Glutamatergic neuron (in vitro differentiated cells): ENCODE results near the gene ABHD4. TPM values are rescaled to one million over a fixed set of nuclear protein-coding genes. Genes with fewer than 3 reads are reported as not detected.
"Not testable (repeated sequence)": the region's sequence is repeated elsewhere in the genome, so short reads cannot be mapped to it uniquely, and the experiment has no call there.

ENCODE experiments used
- DNase-seq: peaks from one replicate; pipeline ENCODE4 v3.0.0; 2022
- H3K27ac Mint-ChIP-seq: one replicate; pipeline ENCODE4 v1.8.0; 2020; ENCODE audit warnings: mild to moderate bottlenecking, mixed read lengths, inconsistent platforms; ENCODE audit not compliant: unreplicated experiment
- H3K27me3 Mint-ChIP-seq: one replicate; pipeline ENCODE4 v1.8.0; 2020; ENCODE audit warnings: mild to moderate bottlenecking, moderate library complexity, mixed read lengths, inconsistent platforms; ENCODE audit not compliant: unreplicated experiment
- H3K36me3 Mint-ChIP-seq: one replicate; pipeline ENCODE4 v1.8.0; 2020; ENCODE audit warnings: mild to moderate bottlenecking, mixed read lengths, inconsistent platforms; ENCODE audit not compliant: unreplicated experiment
- H3K4me1 Mint-ChIP-seq: one replicate; pipeline ENCODE4 v1.8.0; 2020; ENCODE audit warnings: mild to moderate bottlenecking, low read depth, mixed read lengths, inconsistent platforms; ENCODE audit not compliant: unreplicated experiment
- H3K4me3 Mint-ChIP-seq: one replicate; pipeline ENCODE4 v1.8.0; 2020; ENCODE audit warnings: mild to moderate bottlenecking, mixed read lengths, inconsistent platforms; ENCODE audit not compliant: unreplicated experiment
- H3K9me3 Mint-ChIP-seq: one replicate; pipeline ENCODE4 v1.8.0; 2020; ENCODE audit warnings: mild to moderate bottlenecking, moderate library complexity, mixed read lengths, inconsistent platforms; ENCODE audit not compliant: unreplicated experiment
- total RNA-seq: library from RNA; stranded (reverse); fragmentation: NEBNext Ultra II Directional; extraction: Animal tissue kit (Norgen Biotek cat#: 25700); gene quantifications from one replicate; pipeline ENCODE4 v1.2.1, GENCODE V29; 2021; ENCODE audit not compliant: unreplicated experiment
- TF ChIP-seq, protein P1 (sequence below): fragments of 200-600 bp; sonication (generic); IDR thresholded peaks from one replicate; pipeline ENCODE4 v1.5.0; 2021; ENCODE audit not compliant: partially characterized antibody, unreplicated experiment

The ABHD4 gene
- total RNA-seq, 1 donor from 2014 or later, result 8.1 TPM

GRCh38 chr14:22610931-22611330 is 12.8 kb downstream of the ABHD4 start:
- DNase-seq, result no peak
- no peak overlapping the region for H3K27ac Mint-ChIP-seq
- peaks cover 5% of the 10 kb centered on the region for H3K36me3 Mint-ChIP-seq
- TF ChIP-seq, protein P1, sequence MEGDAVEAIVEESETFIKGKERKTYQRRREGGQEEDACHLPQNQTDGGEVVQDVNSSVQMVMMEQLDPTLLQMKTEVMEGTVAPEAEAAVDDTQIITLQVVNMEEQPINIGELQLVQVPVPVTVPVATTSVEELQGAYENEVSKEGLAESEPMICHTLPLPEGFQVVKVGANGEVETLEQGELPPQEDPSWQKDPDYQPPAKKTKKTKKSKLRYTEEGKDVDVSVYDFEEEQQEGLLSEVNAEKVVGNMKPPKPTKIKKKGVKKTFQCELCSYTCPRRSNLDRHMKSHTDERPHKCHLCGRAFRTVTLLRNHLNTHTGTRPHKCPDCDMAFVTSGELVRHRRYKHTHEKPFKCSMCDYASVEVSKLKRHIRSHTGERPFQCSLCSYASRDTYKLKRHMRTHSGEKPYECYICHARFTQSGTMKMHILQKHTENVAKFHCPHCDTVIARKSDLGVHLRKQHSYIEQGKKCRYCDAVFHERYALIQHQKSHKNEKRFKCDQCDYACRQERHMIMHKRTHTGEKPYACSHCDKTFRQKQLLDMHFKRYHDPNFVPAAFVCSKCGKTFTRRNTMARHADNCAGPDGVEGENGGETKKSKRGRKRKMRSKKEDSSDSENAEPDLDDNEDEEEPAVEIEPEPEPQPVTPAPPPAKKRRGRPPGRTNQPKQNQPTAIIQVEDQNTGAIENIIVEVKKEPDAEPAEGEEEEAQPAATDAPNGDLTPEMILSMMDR, result no peak
- H3K4me1 Mint-ChIP-seq, result peaks cover 28% of the 10 kb centered on the region
- no peaks in the 10 kb centered on the region for H3K27me3 Mint-ChIP-seq
- H3K9me3 Mint-ChIP-seq, result peaks cover 4% of the 10 kb centered on the region
- no peak overlapping the region for H3K4me3 Mint-ChIP-seq

DNA sequence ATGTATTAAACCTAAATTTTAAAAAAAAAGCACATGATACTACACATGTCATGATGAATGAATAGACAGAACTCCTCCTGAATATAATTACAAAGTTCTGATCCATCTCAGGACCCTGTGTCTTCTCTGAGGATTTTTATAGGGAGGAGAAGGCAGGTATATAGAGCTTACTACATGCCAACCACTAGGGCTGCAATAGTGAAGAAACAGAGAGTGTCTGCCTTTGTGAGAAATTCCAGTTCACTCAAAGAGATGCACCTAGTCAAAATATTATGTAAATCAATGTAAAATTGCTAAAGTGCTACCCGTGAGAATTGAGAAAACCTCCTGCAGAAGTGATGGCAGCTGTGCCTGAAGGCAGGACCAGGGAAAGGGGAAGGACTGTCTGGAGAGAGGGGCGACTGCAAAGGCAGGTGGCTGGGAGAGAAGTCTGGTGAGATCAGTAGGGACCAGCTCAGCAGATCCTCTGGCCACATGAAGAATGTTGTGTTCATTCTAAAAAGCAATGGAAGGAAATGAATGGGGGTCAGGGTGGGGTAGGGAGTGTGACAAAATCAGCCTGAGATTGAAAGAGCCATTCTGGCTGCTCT is 15.1 kb downstream of the ABHD4 start:
- Mint-ChIP-seq H3K27ac (no peak overlapping the region), H3K36me3 (peaks cover 5% of the 10 kb centered on the region), H3K9me3 (peaks cover 4% of the 10 kb centered on the region), H3K4me3 (no peak overlapping the region), H3K27me3 (no peaks in the 10 kb centered on the region), H3K4me1 (peaks cover 28% of the 10 kb centered on the region)
- TF ChIP-seq, protein P1, result no peak
- no peak for DNase-seq

GRCh38 chr14:22613736-22614239 is 15.7 kb downstream of the ABHD4 start:
- Mint-ChIP-seq H3K9me3 (peaks cover 4% of the 10 kb centered on the region), H3K27ac (no peak overlapping the region), H3K27me3 (no peaks in the 10 kb centered on the region), H3K4me3 (no peak overlapping the region), H3K4me1 (peaks cover 28% of the 10 kb centered on the region), H3K36me3 (peaks cover 5% of the 10 kb centered on the region)
- no peak for DNase-seq
- TF ChIP-seq, protein P1, result no peak

- peaks cover 5% of the 10 kb centered on the region for H3K36me3 Mint-ChIP-seq
- no peak for DNase-seq
- H3K27me3 Mint-ChIP-seq, result peaks cover 2% of the 10 kb centered on the region
- peaks cover 6% of the 10 kb centered on the region for H3K9me3 Mint-ChIP-seq
- peaks cover 28% of the 10 kb centered on the region for H3K4me1 Mint-ChIP-seq
- no peak overlapping the region for H3K4me3 Mint-ChIP-seq
- H3K27ac Mint-ChIP-seq, result no peak overlapping the region
- TF ChIP-seq, protein P1, result no peak
Observed at GRCh38 chr14:22614240-22614799, 16.2 kb downstream of the ABHD4 start.

DNA sequence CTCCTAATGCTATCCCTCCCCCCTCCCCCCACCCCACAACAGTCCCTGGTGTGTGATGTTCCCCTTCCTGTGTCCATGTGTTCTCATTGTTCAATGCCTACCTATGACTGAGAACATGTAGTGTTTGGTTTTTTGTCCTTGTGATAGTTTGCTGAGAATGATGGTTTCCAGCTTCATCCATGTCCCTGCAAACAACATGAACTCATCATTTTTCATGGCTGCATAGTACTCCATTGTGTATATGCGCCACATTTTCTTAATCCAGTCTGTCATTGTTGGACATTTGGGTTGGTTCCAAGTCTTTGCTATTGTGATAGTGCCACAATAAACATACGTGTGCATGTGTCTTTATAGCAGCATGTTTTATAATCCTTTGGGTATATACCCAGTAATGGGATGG is 17.7 kb downstream of the ABHD4 start:
- not testable (repeated sequence) for H3K9me3 Mint-ChIP-seq, H3K27me3 Mint-ChIP-seq, H3K27ac Mint-ChIP-seq, DNase-seq, H3K36me3 Mint-ChIP-seq, H3K4me3 Mint-ChIP-seq
- peaks cover 28% of the 10 kb centered on the region for H3K4me1 Mint-ChIP-seq
